ENCODE results near the gene BCAR3.
"Not testable (repeated sequence)": the region's sequence is repeated elsewhere in the genome, so short reads cannot be mapped to it uniquely, and the experiment has no call there.

The BCAR3 gene

GRCh38 chr1:93674071-93674470 lies 7.6 kb downstream of the BCAR3 start:
- not testable (repeated sequence) for H3K27me3 Mint-ChIP-seq; DNase-seq (ENCODE audit: low spot score in 2 of 2); ATAC-seq (ENCODE audit: low read depth); H3K36me3 Mint-ChIP-seq; H3K27ac Mint-ChIP-seq; H3K9me3 Mint-ChIP-seq; H3K4me3 Mint-ChIP-seq
- H3K4me1 Mint-ChIP-seq = peaks cover 18% of the 10 kb centered on the region

GRCh38 chr1:93673163-93673829 lies 8.3 kb downstream of the BCAR3 start:
- no peak for DNase-seq (ENCODE audit: low spot score in 2 of 2)
- H3K27ac Mint-ChIP-seq = no peak overlapping the region
- no peak for ATAC-seq (ENCODE audit: low read depth)
- peaks cover 18% of the 10 kb centered on the region for H3K4me1 Mint-ChIP-seq
- peaks cover 4% of the 10 kb centered on the region for H3K36me3 Mint-ChIP-seq
- no peaks in the 10 kb centered on the region for H3K9me3 Mint-ChIP-seq
- H3K4me3 Mint-ChIP-seq = no peak overlapping the region
- no peaks in the 10 kb centered on the region for H3K27me3 Mint-ChIP-seq

GRCh38 chr1:93672477-93673162 lies 9.0 kb downstream of the BCAR3 start:
- no peaks in the 10 kb centered on the region for H3K27me3 Mint-ChIP-seq
- H3K27ac Mint-ChIP-seq = no peak overlapping the region
- no peak overlapping the region for H3K4me3 Mint-ChIP-seq
- H3K36me3 Mint-ChIP-seq = peaks cover 6% of the 10 kb centered on the region
- DNase-seq (ENCODE audit: low spot score in 2 of 2) (no peak), ATAC-seq (ENCODE audit: low read depth) (no peak)
- H3K4me1 Mint-ChIP-seq = peaks cover 17% of the 10 kb centered on the region
- no peaks in the 10 kb centered on the region for H3K9me3 Mint-ChIP-seq

GRCh38 chr1:93672069-93672468 lies 9.6 kb downstream of the BCAR3 start:
- no peak overlapping the region for H3K4me3 Mint-ChIP-seq
- no peaks in the 10 kb centered on the region for H3K27me3 Mint-ChIP-seq
- DNase-seq (ENCODE audit: low spot score in 2 of 2) (no peak), ATAC-seq (ENCODE audit: low read depth) (no peak)
- H3K27ac Mint-ChIP-seq = no peak overlapping the region
- H3K9me3 Mint-ChIP-seq = no peaks in the 10 kb centered on the region
- H3K36me3 Mint-ChIP-seq = peaks cover 4% of the 10 kb centered on the region
- H3K4me1 Mint-ChIP-seq = peaks cover 13% of the 10 kb centered on the region

GRCh38 chr1:93671099-93671621 lies 10.5 kb downstream of the BCAR3 start:
- no peak overlapping the region for H3K27ac Mint-ChIP-seq

GRCh38 chr1:93670141-93670540 lies 11.5 kb downstream of the BCAR3 start:
- H3K4me3 Mint-ChIP-seq = no peak overlapping the region
- peaks cover 8% of the 10 kb centered on the region for H3K36me3 Mint-ChIP-seq
- no peak overlapping the region for H3K27ac Mint-ChIP-seq
- ATAC-seq (ENCODE audit: low read depth) (no peak), DNase-seq (ENCODE audit: low spot score in 2 of 2) (no peak)
- peaks cover 5% of the 10 kb centered on the region for H3K4me1 Mint-ChIP-seq
- H3K27me3 Mint-ChIP-seq = no peaks in the 10 kb centered on the region
- H3K9me3 Mint-ChIP-seq = no peaks in the 10 kb centered on the region

More at GRCh38 chr1:93671099-93671621, 10.5 kb downstream of the BCAR3 start:
- ATAC-seq (ENCODE audit: low read depth) (no peak), DNase-seq (ENCODE audit: low spot score in 2 of 2) (no peak)
- H3K4me3 Mint-ChIP-seq = no peak overlapping the region
- H3K9me3 Mint-ChIP-seq = no peaks in the 10 kb centered on the region
- H3K36me3 Mint-ChIP-seq = peaks cover 6% of the 10 kb centered on the region
- H3K4me1 Mint-ChIP-seq = peaks cover 6% of the 10 kb centered on the region
- H3K27me3 Mint-ChIP-seq = no peaks in the 10 kb centered on the region

GRCh38 chr1:93669369-93669768 lies 12.3 kb downstream of the BCAR3 start:
- Mint-ChIP-seq H3K36me3 (peaks cover 8% of the 10 kb centered on the region), H3K27me3 (no peaks in the 10 kb centered on the region), H3K4me1 (peaks cover 5% of the 10 kb centered on the region), H3K27ac (no peak overlapping the region), H3K4me3 (no peak overlapping the region), H3K9me3 (no peaks in the 10 kb centered on the region)
- DNase-seq (ENCODE audit: low spot score in 2 of 2) = no peak
- no peak for ATAC-seq (ENCODE audit: low read depth)

GRCh38 chr1:93668951-93669350 lies 12.7 kb downstream of the BCAR3 start:
- DNase-seq (ENCODE audit: low spot score in 2 of 2) (no peak), ATAC-seq (ENCODE audit: low read depth) (no peak)
- Mint-ChIP-seq H3K27ac (no peak overlapping the region), H3K27me3 (no peaks in the 10 kb centered on the region), H3K36me3 (peaks cover 8% of the 10 kb centered on the region), H3K9me3 (no peaks in the 10 kb centered on the region), H3K4me3 (no peak overlapping the region), H3K4me1 (peaks cover 6% of the 10 kb centered on the region)

- ATAC-seq (ENCODE audit: low read depth) (no peak), DNase-seq (ENCODE audit: low spot score in 2 of 2) (no peak)
- Mint-ChIP-seq H3K27me3 (no peaks in the 10 kb centered on the region), H3K36me3 (peaks cover 11% of the 10 kb centered on the region), H3K9me3 (no peaks in the 10 kb centered on the region), H3K4me1 (peaks cover 9% of the 10 kb centered on the region), H3K4me3 (no peak overlapping the region), H3K27ac (no peak overlapping the region)
These were observed 13.5 kb downstream of the BCAR3 start for GRCh38 chr1:93668121-93668520.

- ATAC-seq (ENCODE audit: low read depth) (no peak), DNase-seq (ENCODE audit: low spot score in 2 of 2) (no peak)
- no peak overlapping the region for H3K4me3 Mint-ChIP-seq
- peaks cover 13% of the 10 kb centered on the region for H3K4me1 Mint-ChIP-seq
- no peaks in the 10 kb centered on the region for H3K27me3 Mint-ChIP-seq
- no peaks in the 10 kb centered on the region for H3K9me3 Mint-ChIP-seq
- H3K27ac Mint-ChIP-seq = no peak overlapping the region
- peaks cover 11% of the 10 kb centered on the region for H3K36me3 Mint-ChIP-seq
These were observed 14.0 kb downstream of the BCAR3 start for GRCh38 chr1:93667642-93668041.

- Mint-ChIP-seq H3K36me3 (peaks cover 11% of the 10 kb centered on the region), H3K4me1 (peaks cover 16% of the 10 kb centered on the region), H3K9me3 (no peaks in the 10 kb centered on the region), H3K27me3 (no peaks in the 10 kb centered on the region), H3K4me3 (no peak overlapping the region), H3K27ac (no peak overlapping the region)
- DNase-seq (ENCODE audit: low spot score in 2 of 2) (no peak), ATAC-seq (ENCODE audit: low read depth) (no peak)
These were observed 14.8 kb downstream of the BCAR3 start for GRCh38 chr1:93666613-93667384.

GRCh38 chr1:93665015-93665414 lies 16.6 kb downstream of the BCAR3 start:
- DNase-seq (ENCODE audit: low spot score in 2 of 2) = no peak
- no peak overlapping the region for H3K4me3 Mint-ChIP-seq
- H3K27me3 Mint-ChIP-seq = no peaks in the 10 kb centered on the region
- peaks cover 16% of the 10 kb centered on the region for H3K4me1 Mint-ChIP-seq
- H3K27ac Mint-ChIP-seq = no peak overlapping the region
- ATAC-seq (ENCODE audit: low read depth) = no peak
- peaks cover 11% of the 10 kb centered on the region for H3K36me3 Mint-ChIP-seq
- no peaks in the 10 kb centered on the region for H3K9me3 Mint-ChIP-seq

GRCh38 chr1:93663208-93663614 lies 18.4 kb downstream of the BCAR3 start:
- Mint-ChIP-seq H3K36me3 (peaks cover 14% of the 10 kb centered on the region), H3K9me3 (peaks cover 2% of the 10 kb centered on the region), H3K4me1 (peaks cover 16% of the 10 kb centered on the region), H3K27ac (peak overlapping the region; percentile 9), H3K27me3 (no peaks in the 10 kb centered on the region), H3K4me3 (no peak overlapping the region)
- ATAC-seq (ENCODE audit: low read depth) = no peak
- DNase-seq (ENCODE audit: low spot score in 2 of 2) = no peak
